Activated naive CD4-positive, alpha-beta T cell treated with anti-CD3 and anti-CD28 coated beads, Interleukin-2, amount 10 ng/mL, durations not matched to agents 5 hours and 36 hours (primary cell): ENCODE results near the gene GPS1. TPM values are rescaled to one million over a fixed set of nuclear protein-coding genes. Genes with fewer than 3 reads are reported as not detected.

Experiments used
- total RNA-seq, 2 experiments: library from RNA; stranded (reverse); gene quantifications; one replicate each; pipeline ENCODE4 v1.2.3, GENCODE V29; 2021

The GPS1 gene
- total RNA-seq: 10 to 100 TPM; 66.6 to 67.5 TPM

GRCh38 chr17:82051776-82052637 lies at the start of gene GPS1, which contains the start of gene RFNG:
TSS of gene GPS1 (plus strand) at chr17:82051898. CDS start at chr17:82051932, 34 bp downstream.
TSS of gene RFNG (minus strand) at chr17:82051811. CDS start at chr17:82051766, 45 bp downstream.

GRCh38 chr17:82022310-82022980 lies 29.3 kb upstream of the GPS1 start, which contains the start of gene CENPX:
TSS of gene CENPX (minus strand) at chr17:82022878. CDS start at chr17:82022861, 17 bp downstream.

GRCh38 chr17:82022981-82023446 lies 28.7 kb upstream of the GPS1 start, which contains the start of gene LRRC45:
TSS of gene LRRC45 (plus strand) at chr17:82023305. CDS start at chr17:82023644, 339 bp downstream.

GRCh38 chr17:82031303-82031884 lies 20.3 kb upstream of the GPS1 start, which contains the start of gene RAC3:
TSS of gene RAC3 (plus strand) at chr17:82031678. CDS start at chr17:82031762, 84 bp downstream.

GRCh38 chr17:82037092-82037888 lies 14.4 kb upstream of the GPS1 start, which contains the start of gene DCXR:
TSS of gene DCXR (minus strand) at chr17:82037697. CDS start at chr17:82037682, 15 bp downstream.

GRCh38 chr17:82065638-82066303 lies 14.1 kb downstream of the GPS1 start, which contains the start of gene DUS1L:
TSS of gene DUS1L (minus strand) at chr17:82065804. CDS start at chr17:82065059, 745 bp downstream.

GRCh38 chr17:82098169-82098938 lies 46.7 kb downstream of the GPS1 start, which contains the start of gene FASN:
TSS of gene FASN (minus strand) at chr17:82098236. CDS start at chr17:82096445, 1,791 bp downstream.

Other genes with a start within 250 kb of the GPS1 start
- gene GCGR, start 247.7 kb upstream of the GPS1 start, total RNA-seq: not detected
- 10 to 100 TPM; 51.6 to 53.9 TPM for gene MCRIP1, start 218.6 kb upstream of the GPS1 start, total RNA-seq
- not detected for gene PPP1R27, start 216.8 kb upstream of the GPS1 start, total RNA-seq
- gene P4HB, start 191.4 kb upstream of the GPS1 start, total RNA-seq: 100 to 1,000 TPM; 471 to 474 TPM
- 100 to 1,000 TPM; 575 to 590 TPM for gene ARHGDIA, start 180.6 kb upstream of the GPS1 start, total RNA-seq
- gene ALYREF, start 160.3 kb upstream of the GPS1 start, total RNA-seq: 100 to 1,000 TPM; 145 to 147 TPM
- 10 to 100 TPM; 67.2 to 75.1 TPM for gene ANAPC11, start 160.2 kb upstream of the GPS1 start, total RNA-seq
- gene NPB, start 149.7 kb upstream of the GPS1 start, total RNA-seq: under 1 TPM; 0.10 to 0.20 TPM
- gene PCYT2, start 140.5 kb upstream of the GPS1 start, total RNA-seq: 10 to 100 TPM; 43.8 to 49.5 TPM
- 10 to 100 TPM; 51.5 to 52.8 TPM for gene SIRT7, start 133.7 kb upstream of the GPS1 start, total RNA-seq
- 10 to 100 TPM; 22.6 to 23.9 TPM for gene MAFG, start 124.2 kb upstream of the GPS1 start, total RNA-seq
- gene PYCR1, start 114.6 kb upstream of the GPS1 start, total RNA-seq: 10 to 100 TPM; 23.3 to 26.1 TPM
- not detected for gene MYADML2, start 104.7 kb upstream of the GPS1 start, total RNA-seq
- under 1 TPM; 0.30 to 0.34 TPM for gene NOTUM, start 90.7 kb upstream of the GPS1 start, total RNA-seq
- gene ASPSCR1, start 74.3 kb upstream of the GPS1 start, total RNA-seq: 10 to 100 TPM; 37.4 to 39.5 TPM
- gene CENPX, start 29.0 kb upstream of the GPS1 start, total RNA-seq: 10 to 100 TPM; 49.8 to 49.9 TPM
- gene LRRC45, start 28.6 kb upstream of the GPS1 start, total RNA-seq: 10 to 100 TPM; 29.8 to 33.7 TPM
- 1 to 10 TPM; 6.0 to 6.2 TPM for gene RAC3, start 20.2 kb upstream of the GPS1 start, total RNA-seq
- 100 to 1,000 TPM in 1 of 2 experiments, 10 to 100 TPM in 1; 98.5 to 103 TPM for gene DCXR, start 14.2 kb upstream of the GPS1 start, total RNA-seq
- gene RFNG, start 87 bp upstream of the GPS1 start, total RNA-seq: 10 to 100 TPM; 25.1 to 26.8 TPM
- 100 to 1,000 TPM; 110 to 111 TPM for gene DUS1L, start 13.9 kb downstream of the GPS1 start, total RNA-seq
- gene FASN, start 46.3 kb downstream of the GPS1 start, total RNA-seq: 100 to 1,000 TPM; 153 to 162 TPM
- gene CCDC57, start 160.9 kb downstream of the GPS1 start, total RNA-seq: 10 to 100 TPM; 67.7 to 72.9 TPM
- gene SLC16A3, start 177.1 kb downstream of the GPS1 start, total RNA-seq: 100 to 1,000 TPM; 156 to 157 TPM
- gene CSNK1D, start 221.8 kb downstream of the GPS1 start, total RNA-seq: 100 to 1,000 TPM; 116 to 121 TPM